Measurements from ENCODE around the gene ST14. TPM values are rescaled to one million over a fixed set of nuclear protein-coding genes. Genes with fewer than 3 reads are reported as not detected.

Gene ST14
- total and polyA plus RNA-seq, 3 donors from 2014 or later = 0.55 to 5.8 (median 2.4) TPM

DNA sequence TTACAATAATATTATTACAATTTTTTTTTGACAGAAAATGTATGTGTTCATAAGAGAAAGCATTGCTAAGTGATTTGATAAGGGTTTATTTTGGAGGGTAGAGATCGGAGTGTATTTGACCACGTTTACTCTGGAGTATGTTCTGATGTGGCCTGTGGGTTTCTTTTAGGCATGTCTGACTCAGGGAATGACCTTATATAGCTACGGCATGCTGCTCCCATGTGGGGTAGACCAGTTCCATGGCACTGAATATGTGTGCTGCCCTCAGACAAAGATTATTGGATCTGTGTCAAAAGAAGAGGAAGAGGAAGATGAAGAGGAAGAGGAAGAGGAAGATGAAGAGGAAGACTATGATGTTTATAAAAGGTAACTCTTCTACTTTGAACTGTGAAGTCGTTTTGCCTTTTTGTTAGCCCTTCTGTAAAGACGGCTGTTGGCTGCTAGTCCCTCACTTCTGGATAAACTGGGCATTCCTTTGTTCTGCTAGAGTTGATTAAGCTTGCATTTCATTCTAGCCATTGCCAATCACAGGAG, 38.1 kb upstream of the ST14 start:
- no peak overlapping the region for H3K4me3 ChIP-seq
- no peaks in the 10 kb centered on the region for H3K27me3 ChIP-seq
- no peaks in the 10 kb centered on the region for H3K36me3 ChIP-seq (ENCODE audit: low read depth, missing control alignments)
- TF ChIP-seq POLR2A (IDR thresholded peaks at IDR 0.05) (no peak), CTCF (IDR thresholded peaks at IDR 0.05) (no peak)
- H3K9me3 ChIP-seq = no peaks in the 10 kb centered on the region
- 78 to 92% methylated on average over 5 of the region's 5 CpGs for WGBS, 2 donors
- intact Hi-C loops (cut with DNase I; ENCODE audit: low total_unique reads) = no loop called here
- DNase-seq = no peak
- H3K4me1 ChIP-seq = no peaks in the 10 kb centered on the region
- no peak overlapping the region for H3K27ac ChIP-seq

GRCh38 chr11:130122141-130122575, 37.4 kb upstream of the ST14 start:
- no peak for DNase-seq
- intact Hi-C loops (cut with DNase I; ENCODE audit: low total_unique reads) = no loop called here
- 84% methylated on average over 7 of the region's 7 CpGs for WGBS, 2 donors
- Histone ChIP-seq H3K27ac (no peak overlapping the region), H3K4me1 (no peaks in the 10 kb centered on the region), H3K9me3 (no peaks in the 10 kb centered on the region), H3K36me3 (ENCODE audit: low read depth, missing control alignments) (no peaks in the 10 kb centered on the region), H3K27me3 (no peaks in the 10 kb centered on the region), H3K4me3 (no peak overlapping the region)
- no peak for TF ChIP-seq CTCF (IDR thresholded peaks at IDR 0.05)
- TF ChIP-seq POLR2A (IDR thresholded peaks at IDR 0.05) = no peak

DNA sequence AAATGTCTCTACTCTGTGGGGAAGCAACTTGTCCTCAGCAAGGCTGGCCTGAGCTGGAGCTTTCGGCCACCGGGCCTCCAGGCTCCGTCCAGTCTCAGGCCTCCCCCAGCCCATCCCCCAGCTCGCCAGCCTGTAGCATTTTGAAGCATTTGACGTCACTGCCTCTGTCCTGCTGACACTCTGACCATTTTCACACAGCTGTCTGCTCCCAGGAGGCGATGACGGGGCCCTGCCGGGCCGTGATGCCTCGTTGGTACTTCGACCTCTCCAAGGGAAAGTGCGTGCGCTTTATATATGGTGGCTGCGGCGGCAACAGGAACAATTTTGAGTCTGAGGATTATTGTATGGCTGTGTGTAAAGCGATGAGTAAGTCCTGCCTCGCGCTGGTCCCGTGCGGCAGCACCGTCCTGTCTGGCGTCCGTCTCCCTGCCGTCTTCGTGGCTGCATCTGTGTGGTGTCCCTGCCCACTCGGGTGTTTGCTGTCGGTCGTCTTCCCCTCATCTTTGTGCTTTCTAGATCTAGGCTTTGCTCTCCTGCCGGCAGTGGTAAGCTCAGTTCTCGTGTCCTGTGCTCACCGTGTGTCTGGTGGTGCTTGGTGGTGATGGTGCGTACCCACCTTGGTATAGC, 36.1 kb upstream of the ST14 start:
- Histone ChIP-seq H3K36me3 (ENCODE audit: low read depth, missing control alignments) (no peaks in the 10 kb centered on the region), H3K9me3 (no peaks in the 10 kb centered on the region), H3K27ac (no peak overlapping the region), H3K27me3 (no peaks in the 10 kb centered on the region), H3K4me1 (no peaks in the 10 kb centered on the region), H3K4me3 (no peak overlapping the region)
- DNase-seq = no peak
- no peak for TF ChIP-seq POLR2A (IDR thresholded peaks at IDR 0.05)
- TF ChIP-seq CTCF (IDR thresholded peaks at IDR 0.05) = no peak
- intact Hi-C loops (cut with DNase I; ENCODE audit: low total_unique reads) = no loop called here
- 95 to 96% methylated on average over 26 to 31 of the region's 32 CpGs for WGBS, 2 donors

DNA sequence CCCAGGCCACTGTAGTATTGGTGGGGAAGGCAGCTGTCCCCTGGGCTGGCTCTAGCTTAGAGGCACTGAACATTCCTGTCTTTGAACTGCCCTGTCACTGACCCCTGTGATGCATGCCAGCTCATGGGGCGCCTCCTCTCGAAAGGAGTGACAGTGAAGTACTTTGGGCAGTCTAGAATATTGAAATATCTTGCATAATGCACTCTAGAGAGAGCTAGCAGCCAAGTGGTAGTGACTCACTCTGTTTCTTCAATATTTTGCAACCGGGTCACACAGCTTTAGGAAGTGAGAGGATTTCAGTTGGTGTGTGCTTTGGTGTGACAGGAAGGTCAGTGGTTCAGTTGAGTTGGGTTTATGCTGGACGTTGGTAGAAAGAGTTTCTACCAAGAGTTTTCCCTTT, 35.5 kb upstream of the ST14 start:
- no peaks in the 10 kb centered on the region for H3K4me1 ChIP-seq
- 50 to 74% methylated on average over 4 of the region's 4 CpGs for WGBS, 2 donors

More for the DNA sequence above, 35.5 kb upstream of the ST14 start:
- H3K4me3 ChIP-seq = no peak overlapping the region
- DNase-seq = no peak
- no peak overlapping the region for H3K27ac ChIP-seq
- H3K36me3 ChIP-seq (ENCODE audit: low read depth, missing control alignments) = no peaks in the 10 kb centered on the region
- no peaks in the 10 kb centered on the region for H3K9me3 ChIP-seq
- H3K27me3 ChIP-seq = no peaks in the 10 kb centered on the region
- TF ChIP-seq CTCF (IDR thresholded peaks at IDR 0.05) = no peak
- TF ChIP-seq POLR2A (IDR thresholded peaks at IDR 0.05) = no peak
- intact Hi-C loops (cut with DNase I; ENCODE audit: low total_unique reads) = no loop called here
